Epithelial cell of esophagus (primary cell): ENCODE measurements around the gene ANG.
"Not testable (repeated sequence)": the region's sequence is repeated elsewhere in the genome, so short reads cannot be mapped to it uniquely, and the experiment has no call there.

ENCODE experiments used
- DNase-seq: peaks from one replicate; pipeline ENCODE4 v3.0.0; 2010; ENCODE audit warnings: low read depth
- H3K4me3 ChIP-seq: 2 replicates; pipeline ENCODE4 v1.5.1; 2011; ENCODE audit warnings: mild to moderate bottlenecking, low read length, control low read depth
- TF ChIP-seq, protein P1 (sequence below): IDR thresholded peaks from 2 replicates; pipeline ENCODE4 v1.5.1; 2011; ENCODE audit warnings: low read depth, mild to moderate bottlenecking, low read length, control low read depth, inconsistent platforms; ENCODE audit not compliant: insufficient read depth; ENCODE audit errors: missing control alignments

The ANG gene

DNA sequence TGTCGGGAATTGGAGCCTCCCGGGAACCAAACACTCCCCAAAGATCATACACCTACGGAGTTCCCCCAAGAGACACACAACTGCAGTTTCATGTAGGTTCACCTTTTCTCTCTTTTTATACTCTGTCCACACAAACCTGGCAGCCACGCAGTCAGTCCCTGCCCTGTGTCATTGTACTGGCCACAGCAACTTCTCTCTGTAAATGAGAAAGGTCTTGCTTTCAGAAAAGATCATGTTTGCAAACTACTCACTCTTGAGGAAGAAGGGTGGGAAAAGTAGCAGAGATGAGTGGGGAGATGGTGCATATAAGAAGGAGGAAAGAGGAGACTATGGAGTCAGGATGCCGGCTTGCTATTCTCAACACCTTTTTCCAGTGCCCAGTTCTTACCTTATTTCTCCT is 10.4 kb downstream of the ANG start:
- H3K4me3 ChIP-seq, result no peak overlapping the region
- TF ChIP-seq, protein P1, sequence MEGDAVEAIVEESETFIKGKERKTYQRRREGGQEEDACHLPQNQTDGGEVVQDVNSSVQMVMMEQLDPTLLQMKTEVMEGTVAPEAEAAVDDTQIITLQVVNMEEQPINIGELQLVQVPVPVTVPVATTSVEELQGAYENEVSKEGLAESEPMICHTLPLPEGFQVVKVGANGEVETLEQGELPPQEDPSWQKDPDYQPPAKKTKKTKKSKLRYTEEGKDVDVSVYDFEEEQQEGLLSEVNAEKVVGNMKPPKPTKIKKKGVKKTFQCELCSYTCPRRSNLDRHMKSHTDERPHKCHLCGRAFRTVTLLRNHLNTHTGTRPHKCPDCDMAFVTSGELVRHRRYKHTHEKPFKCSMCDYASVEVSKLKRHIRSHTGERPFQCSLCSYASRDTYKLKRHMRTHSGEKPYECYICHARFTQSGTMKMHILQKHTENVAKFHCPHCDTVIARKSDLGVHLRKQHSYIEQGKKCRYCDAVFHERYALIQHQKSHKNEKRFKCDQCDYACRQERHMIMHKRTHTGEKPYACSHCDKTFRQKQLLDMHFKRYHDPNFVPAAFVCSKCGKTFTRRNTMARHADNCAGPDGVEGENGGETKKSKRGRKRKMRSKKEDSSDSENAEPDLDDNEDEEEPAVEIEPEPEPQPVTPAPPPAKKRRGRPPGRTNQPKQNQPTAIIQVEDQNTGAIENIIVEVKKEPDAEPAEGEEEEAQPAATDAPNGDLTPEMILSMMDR, result no peak
- DNase-seq, result no peak

DNA sequence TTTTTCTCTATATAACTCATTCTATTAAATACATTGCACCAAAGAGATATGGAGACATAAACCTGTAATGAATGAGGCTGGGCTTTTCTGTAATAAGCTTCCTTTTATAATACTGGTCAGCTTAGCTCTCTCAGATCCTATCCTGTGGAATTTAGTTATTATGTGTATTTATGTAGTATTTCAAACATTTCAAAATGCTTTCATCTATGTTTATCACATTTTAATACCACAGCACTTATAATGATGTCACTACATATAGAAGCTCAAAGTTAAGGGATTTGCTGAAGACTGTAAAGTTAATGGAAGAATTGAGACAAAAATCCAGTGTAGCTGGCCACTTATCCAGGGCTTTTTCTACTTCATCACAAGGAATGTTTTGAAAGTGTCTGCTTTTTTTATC is 11.4 kb downstream of the ANG start:
- DNase-seq, result no peak
- H3K4me3 ChIP-seq, result no peak overlapping the region
- TF ChIP-seq, protein P1, result no peak

DNA sequence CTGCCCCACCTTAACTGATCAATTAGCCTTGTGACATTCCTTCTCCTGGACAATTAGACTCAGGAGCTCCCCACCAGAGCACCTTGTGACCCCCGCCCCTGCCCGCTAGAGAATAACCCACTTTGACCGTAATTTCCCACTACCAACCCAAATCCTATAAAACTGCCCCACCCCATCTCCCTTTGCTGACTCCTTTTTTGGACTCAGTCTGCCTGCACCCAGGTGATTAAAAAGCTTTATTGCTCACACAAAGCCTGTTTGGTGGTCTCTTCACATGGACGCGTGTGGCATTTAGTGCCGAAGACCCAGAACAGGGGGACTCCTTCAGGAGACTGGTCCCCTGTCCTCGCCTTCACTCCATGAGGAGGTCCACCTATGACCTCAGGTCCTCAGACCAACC is 12.4 kb downstream of the ANG start:
- not testable (repeated sequence) for DNase-seq, H3K4me3 ChIP-seq

DNA sequence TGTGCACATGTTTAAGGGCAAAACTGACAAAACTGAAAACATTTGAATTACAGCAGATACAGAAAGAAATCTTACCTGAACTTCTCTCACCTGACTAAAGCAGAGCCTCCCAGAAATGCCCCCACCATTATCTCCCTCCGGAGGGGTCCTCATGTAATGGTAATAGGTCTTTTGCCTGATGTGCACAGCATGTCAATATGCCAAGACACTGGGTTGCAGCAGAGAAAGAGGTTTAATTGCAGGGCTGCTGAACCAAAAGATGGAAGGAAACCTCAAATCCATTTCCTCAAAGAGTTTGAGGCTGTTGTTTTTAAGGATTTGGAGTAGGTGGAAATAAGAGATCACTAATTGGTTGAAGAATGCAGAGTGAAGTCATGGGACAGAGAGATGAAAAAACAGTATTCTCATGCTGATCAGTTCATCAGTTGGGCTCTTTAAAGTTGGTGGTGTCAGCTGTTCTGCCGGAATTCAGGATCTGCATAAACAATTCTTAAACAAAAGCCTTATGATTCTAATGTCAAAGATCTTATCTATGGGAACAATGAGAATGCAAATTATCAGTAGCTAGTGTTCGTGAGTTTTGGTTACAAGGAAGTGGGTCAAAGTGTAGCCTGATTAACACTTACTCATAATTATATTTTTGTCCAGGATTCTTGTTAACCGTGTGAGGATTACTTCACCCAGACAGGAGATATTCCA is 18.2 kb downstream of the ANG start:
- DNase-seq, result peak; percentile 51
- TF ChIP-seq, protein P1, result no peak

DNA sequence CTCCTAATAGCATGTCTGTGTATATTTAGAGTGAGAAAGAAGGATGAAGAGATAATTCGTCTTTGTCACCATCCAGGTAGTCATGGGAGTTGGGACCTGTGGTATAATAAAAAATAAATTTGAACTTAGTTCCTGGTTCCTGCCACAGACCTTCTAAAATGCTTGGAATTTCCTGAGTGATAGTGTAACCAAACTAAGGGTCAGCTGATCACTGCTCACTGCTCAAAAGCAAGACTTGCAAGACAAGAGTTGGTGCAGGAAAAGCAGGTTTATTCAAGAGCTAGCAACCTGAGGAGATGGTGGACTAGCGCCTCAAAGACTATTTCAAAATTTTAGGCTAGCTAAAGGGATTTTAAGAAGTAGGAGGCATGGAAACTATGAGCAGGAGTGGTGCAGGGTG is 19.1 kb downstream of the ANG start:
- TF ChIP-seq, protein P1, result no peak
- peak; percentile 82 for DNase-seq
- H3K4me3 ChIP-seq, result no peak overlapping the region

More for the DNA sequence above, 18.2 kb downstream of the ANG start:
- H3K4me3 ChIP-seq, result no peak overlapping the region

DNA sequence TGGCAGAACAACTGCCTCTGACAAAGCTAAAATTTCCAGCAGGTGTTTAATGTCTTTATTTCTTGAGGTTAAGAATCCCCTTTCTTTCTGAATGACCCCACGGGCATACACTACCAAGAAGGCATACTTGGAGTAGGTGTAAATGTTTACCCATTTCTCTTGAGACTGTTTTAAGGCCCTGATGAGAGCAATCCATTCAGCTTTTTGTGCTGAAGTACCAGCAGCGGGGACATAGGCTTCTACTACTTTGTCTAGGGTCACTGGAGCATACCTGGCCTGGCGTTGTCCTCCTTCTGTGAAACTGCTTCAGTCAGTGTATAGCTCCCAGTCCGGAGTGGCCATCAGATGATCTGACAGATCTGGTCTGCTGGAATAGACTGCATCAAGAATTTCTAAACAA is 22.7 kb downstream of the ANG start:
- no peak overlapping the region for H3K4me3 ChIP-seq
- TF ChIP-seq, protein P1, result no peak
- no peak for DNase-seq

DNA sequence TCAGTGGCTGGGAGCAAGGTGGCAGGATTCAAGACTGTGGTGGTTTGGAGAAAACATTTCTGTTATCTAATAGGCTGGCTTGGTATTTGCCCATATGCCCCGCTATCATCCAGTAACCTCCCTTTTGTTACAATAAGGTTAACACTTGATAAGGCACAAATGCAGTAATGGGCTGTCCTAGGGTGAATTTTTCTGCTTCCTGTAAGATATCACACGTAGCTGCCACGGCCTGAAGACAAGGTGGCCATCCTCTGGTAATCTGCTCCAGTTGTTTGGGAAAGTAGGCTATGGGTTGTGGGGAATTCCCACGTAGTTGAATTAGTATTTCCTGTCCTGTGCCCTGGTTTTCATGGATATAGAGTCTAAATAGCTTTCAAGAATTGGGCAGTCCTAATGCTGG is 23.1 kb downstream of the ANG start:
- no peak for DNase-seq
- H3K4me3 ChIP-seq, result no peak overlapping the region
- TF ChIP-seq, protein P1, result no peak
